Right kidney (tissue), 9 donors: ENCODE measurements around the gene TESMIN.

Source experiments
- DNase-seq: peaks from one replicate; pipeline ENCODE4 v3.0.0-alpha.2; 2016
- long read RNA-seq, 8 donors: transcript quantifications; one replicate each; lab custom pipeline, GENCODE V29; 2026

The TESMIN gene
- long read RNA-seq, donor 1, partial matches to known transcripts, result 0 of 2 reads
- long read RNA-seq, donor 1, other reads (novel, unspliced or antisense), result 0 of 2 reads
- long read RNA-seq, donor 2, result 0 reads
- long read RNA-seq, donor 3, result 0 reads
- long read RNA-seq, donor 4, result 0 reads
- long read RNA-seq, donor 5, partial matches to known transcripts, result 0 of 1 reads
- long read RNA-seq, donor 5, other reads (novel, unspliced or antisense), result 0 of 1 reads
- long read RNA-seq, donor 6, result 0 reads
- long read RNA-seq, donor 7, partial matches to known transcripts, result 0 of 1 reads
- long read RNA-seq, donor 7, other reads (novel, unspliced or antisense), result 0 of 1 reads
- long read RNA-seq, donor 8, partial matches to known transcripts, result 0 of 1 reads
- long read RNA-seq, donor 8, other reads (novel, unspliced or antisense), result 0 of 1 reads

GRCh38 chr11:68751331-68751856 is at the start of gene TESMIN:
Gene TESMIN, minus strand, starts transcription at chr11:68751520. Its CDS starts 860 bp downstream, at chr11:68750660.
- peak; percentile 38 for DNase-seq

GRCh38 chr11:68798221-68798813 is 47.0 kb upstream of the TESMIN start:
- DNase-seq, result peak; percentile 16

GRCh38 chr11:68796801-68797200 is 45.5 kb upstream of the TESMIN start:
- DNase-seq, result no peak

- no peak for DNase-seq
Observed at GRCh38 chr11:68792400-68792966, 41.2 kb upstream of the TESMIN start.

- no peak for DNase-seq
Observed at GRCh38 chr11:68784653-68785052, 33.3 kb upstream of the TESMIN start.

GRCh38 chr11:68783216-68783821 is 32.0 kb upstream of the TESMIN start:
- no peak for DNase-seq

- DNase-seq, result no peak
Observed at GRCh38 chr11:68782711-68783110, 31.4 kb upstream of the TESMIN start.

- DNase-seq, result no peak
Observed at GRCh38 chr11:68780829-68781228, 29.5 kb upstream of the TESMIN start.

GRCh38 chr11:68778205-68778604 is 26.9 kb upstream of the TESMIN start:
- DNase-seq, result no peak

- no peak for DNase-seq
Observed at GRCh38 chr11:68776442-68777235, 25.3 kb upstream of the TESMIN start.

- no peak for DNase-seq
Observed at GRCh38 chr11:68775951-68776388, 24.6 kb upstream of the TESMIN start.

GRCh38 chr11:68774194-68774585 is 22.9 kb upstream of the TESMIN start:
- no peak for DNase-seq

- DNase-seq, result peak; percentile 37
Observed at GRCh38 chr11:68773521-68774193, 22.3 kb upstream of the TESMIN start.

GRCh38 chr11:68772936-68773335 is 21.6 kb upstream of the TESMIN start:
- no peak for DNase-seq

- DNase-seq, result no peak
Observed at GRCh38 chr11:68770781-68771180, 19.5 kb upstream of the TESMIN start.

GRCh38 chr11:68767672-68768071 is 16.4 kb upstream of the TESMIN start:
- DNase-seq, result no peak

- no peak for DNase-seq
Observed at GRCh38 chr11:68766786-68767185, 15.5 kb upstream of the TESMIN start.

GRCh38 chr11:68764746-68765145 is 13.4 kb upstream of the TESMIN start:
- DNase-seq, result no peak

- DNase-seq, result no peak
Observed at GRCh38 chr11:68763926-68764657, 12.8 kb upstream of the TESMIN start.

GRCh38 chr11:68763181-68763721 is 11.9 kb upstream of the TESMIN start:
- DNase-seq, result no peak
